ENCODE measurements around the gene PCP4L1.

Gene PCP4L1

DNA sequence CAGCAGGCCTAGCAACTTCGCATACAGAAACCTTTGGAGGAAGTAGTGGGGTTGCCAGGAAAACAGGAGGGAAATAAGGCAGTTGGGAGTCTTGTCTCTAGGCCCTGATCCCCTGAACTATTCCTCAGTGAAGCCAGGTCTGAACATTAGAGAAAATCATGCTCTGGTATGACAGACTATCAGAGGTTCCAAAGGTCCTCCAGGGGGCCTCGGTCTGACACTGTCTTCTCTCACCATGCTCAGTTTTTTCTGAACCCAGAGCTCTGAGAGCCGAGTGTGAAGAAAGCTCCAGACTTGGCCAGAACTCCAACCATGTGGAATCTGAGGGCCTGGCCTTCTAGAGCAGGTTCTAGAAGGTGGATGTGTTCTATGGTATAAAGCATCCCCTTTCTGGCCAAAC, 28.6 kb upstream of the PCP4L1 start:
- peak; percentile 13 for DNase-seq (ENCODE audit: low read depth)
- H3K4me3 ChIP-seq (ENCODE audit: low read length): no peak overlapping the region
- peak; percentile 7 for TF ChIP-seq CTCF (IDR thresholded peaks at IDR 0.05; ENCODE audit: insufficient read depth, low read depth, low read length, missing control alignments)

GRCh38 chr1:161230762-161231161, 27.8 kb upstream of the PCP4L1 start:
- TF ChIP-seq CTCF (IDR thresholded peaks at IDR 0.05; ENCODE audit: insufficient read depth, low read depth, low read length, missing control alignments): no peak
- no peak overlapping the region for H3K4me3 ChIP-seq (ENCODE audit: low read length)
- no peak for DNase-seq (ENCODE audit: low read depth)

DNA sequence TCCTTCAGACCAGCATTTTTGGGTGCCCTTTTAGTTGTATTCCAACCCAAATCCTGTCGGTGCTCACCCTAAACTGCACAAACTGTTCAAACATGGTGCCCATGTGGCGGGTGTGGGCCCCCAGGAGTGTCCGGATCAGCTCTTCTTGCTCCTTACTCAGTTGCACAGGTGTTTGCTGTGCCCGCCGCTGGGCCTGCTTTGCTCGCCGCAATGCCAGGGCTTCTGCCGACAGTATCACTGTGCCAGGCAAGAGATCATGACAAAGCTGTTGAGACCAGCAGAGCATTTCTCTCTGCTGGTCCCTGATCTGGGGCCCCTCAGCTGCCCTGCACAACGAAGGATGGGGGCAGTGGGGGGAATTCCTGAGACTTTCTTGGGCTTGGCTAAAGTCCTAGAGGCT, 25.4 kb upstream of the PCP4L1 start:
- DNase-seq (ENCODE audit: low read depth): no peak

DNA sequence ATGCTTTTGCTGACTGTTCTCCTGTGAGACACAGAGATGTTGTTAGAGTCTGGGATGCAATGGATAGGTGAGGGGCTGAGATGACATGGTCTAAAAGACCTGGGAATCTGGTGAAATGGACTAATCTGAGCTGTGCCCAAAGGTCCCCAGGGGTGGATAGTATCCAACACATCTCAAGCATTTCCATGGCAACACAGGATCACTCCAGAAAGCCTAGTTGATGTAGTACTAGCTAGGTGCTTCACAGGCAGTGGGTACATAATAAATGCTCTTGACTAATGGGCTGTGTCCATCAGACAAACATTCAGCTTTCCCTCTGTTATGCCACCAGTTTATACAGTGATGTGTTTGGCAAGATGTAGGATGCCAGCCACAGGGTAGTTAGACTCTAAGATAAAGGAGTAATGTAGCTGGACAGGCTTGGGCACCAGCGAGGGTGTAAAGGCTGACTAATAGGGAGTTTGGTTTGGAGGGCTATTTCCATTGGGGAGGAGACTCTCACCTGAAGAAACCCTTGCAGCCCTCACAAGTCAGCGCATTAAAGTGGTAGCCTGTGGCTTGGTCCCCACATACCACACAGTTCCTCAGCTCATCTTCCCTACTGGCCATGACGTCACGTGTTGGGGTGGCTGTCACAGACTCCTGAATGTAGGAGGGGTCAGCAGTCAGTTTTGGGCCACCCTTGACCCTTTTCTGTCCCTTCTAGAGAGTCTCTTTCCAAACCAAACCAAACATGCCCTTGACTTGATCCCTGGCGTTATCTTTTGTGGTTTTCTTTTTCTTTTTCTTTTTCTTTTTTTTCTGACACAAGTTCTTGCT, 22.4 kb upstream of the PCP4L1 start:
- H3K4me3 ChIP-seq (ENCODE audit: low read length): no peak overlapping the region
- DNase-seq (ENCODE audit: low read depth): no peak
- TF ChIP-seq CTCF (IDR thresholded peaks at IDR 0.05; ENCODE audit: insufficient read depth, low read depth, low read length, missing control alignments): no peak

More for the DNA sequence above, 25.4 kb upstream of the PCP4L1 start:
- H3K4me3 ChIP-seq (ENCODE audit: low read length): no peak overlapping the region
- TF ChIP-seq CTCF (IDR thresholded peaks at IDR 0.05; ENCODE audit: insufficient read depth, low read depth, low read length, missing control alignments): no peak

DNA sequence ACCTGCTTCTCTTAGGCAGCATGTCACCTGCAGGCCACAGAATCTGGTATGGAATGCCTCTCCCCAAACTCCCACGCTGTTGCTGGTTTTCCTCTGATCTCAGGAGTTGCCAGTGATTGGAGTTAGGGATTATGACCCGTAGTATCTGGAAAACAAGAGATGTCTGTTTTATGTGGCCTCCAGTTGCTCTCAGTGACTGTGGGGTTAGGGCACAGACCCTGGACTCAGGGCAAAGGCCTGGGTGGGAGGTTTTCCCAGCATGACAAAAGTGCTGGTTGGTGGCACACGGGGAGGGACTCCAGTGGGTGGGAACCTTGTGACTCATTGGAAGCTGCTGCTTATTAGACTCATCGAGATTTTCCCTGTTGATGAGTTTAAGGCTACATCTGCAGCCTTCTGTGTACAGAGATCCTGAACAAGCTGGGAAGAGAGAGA, 20.5 kb upstream of the PCP4L1 start, which contains the start of gene NR1I3:
Gene NR1I3 (minus strand): TSS at position 165 of the 435 bp plus-strand sequence. CDS start 1,638 bp downstream, outside the sequence.
- no peak for TF ChIP-seq CTCF (IDR thresholded peaks at IDR 0.05; ENCODE audit: insufficient read depth, low read depth, low read length, missing control alignments)
- no peak within 1 kb of the TSS for H3K4me3 ChIP-seq (ENCODE audit: low read length)
- DNase-seq (ENCODE audit: low read depth): peak; percentile 28

- no peak for TF ChIP-seq CTCF (IDR thresholded peaks at IDR 0.05; ENCODE audit: insufficient read depth, low read depth, low read length, missing control alignments)
- no peak for DNase-seq (ENCODE audit: low read depth)
- no peak overlapping the region for H3K4me3 ChIP-seq (ENCODE audit: low read length)
Measured at GRCh38 chr1:161241682-161242081, 16.9 kb upstream of the PCP4L1 start.

DNA sequence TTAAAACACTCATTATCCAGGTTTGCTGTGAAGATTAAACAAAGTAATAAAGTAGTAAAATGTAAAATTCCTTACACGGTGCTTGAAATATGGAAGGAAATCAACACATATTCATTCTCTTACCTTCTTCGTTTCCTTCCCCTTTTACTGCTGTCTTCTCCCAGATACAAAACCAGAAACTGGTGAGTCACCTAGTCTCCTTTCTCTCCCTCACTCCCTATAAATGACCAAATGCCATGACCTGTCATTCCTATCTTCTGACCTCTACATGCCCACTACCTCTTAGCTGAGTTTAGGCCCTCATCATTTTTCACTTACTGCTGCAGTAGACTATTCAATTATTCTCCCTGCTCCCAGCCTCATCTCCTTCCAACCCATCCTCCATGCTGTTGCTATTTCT, 16.2 kb upstream of the PCP4L1 start:
- DNase-seq (ENCODE audit: low read depth): no peak
- TF ChIP-seq CTCF (IDR thresholded peaks at IDR 0.05; ENCODE audit: insufficient read depth, low read depth, low read length, missing control alignments): no peak
- H3K4me3 ChIP-seq (ENCODE audit: low read length): no peak overlapping the region
